Fibroblast of villous mesenchyme (primary cell): ENCODE measurements around the gene FARSA. TPM values are rescaled to one million over a fixed set of nuclear protein-coding genes. Genes with fewer than 3 reads are reported as not detected.
"Not testable (repeated sequence)": the region's sequence is repeated elsewhere in the genome, so short reads cannot be mapped to it uniquely, and the experiment has no call there.

Source experiments
- DNase-seq: peaks from one replicate; pipeline ENCODE4 v3.0.0-alpha.2; 2010; ENCODE audit warnings: low read depth
- H3K4me3 ChIP-seq: 2 replicates; pipeline ENCODE4 v1.5.1; 2011; ENCODE audit warnings: low read depth, mild to moderate bottlenecking, low read length
- CTCF ChIP-seq: IDR thresholded peaks from 2 replicates; pipeline ENCODE4 v1.5.1; 2012; ENCODE audit warnings: low read depth, mild to moderate bottlenecking, low read length; ENCODE audit not compliant: insufficient read depth
- total RNA-seq: library from RNA; depleted of rRNA; stranded (reverse); fragments of >200 nt; gene quantifications from 2 replicates; pipeline ENCODE4 v1.2.3, GENCODE V29; 2012

Gene FARSA
- total RNA-seq, 1 donor: 65.2 TPM

GRCh38 chr19:12932392-12933286 lies 872 bp downstream of the FARSA start:
- peak overlapping the region; percentile 98 for H3K4me3 ChIP-seq
- no peak for TF ChIP-seq CTCF
- no peak for DNase-seq

GRCh38 chr19:12930002-12930645 lies 3.4 kb downstream of the FARSA start:
- TF ChIP-seq CTCF: no peak
- H3K4me3 ChIP-seq: no peak overlapping the region
- no peak for DNase-seq

GRCh38 chr19:12924621-12925310 lies 8.7 kb downstream of the FARSA start:
- no peak overlapping the region for H3K4me3 ChIP-seq
- no peak for DNase-seq
- no peak for TF ChIP-seq CTCF

- no peak for DNase-seq
- no peak overlapping the region for H3K4me3 ChIP-seq
- no peak for TF ChIP-seq CTCF
Observed at GRCh38 chr19:12922959-12923358, 10.6 kb downstream of the FARSA start.

- TF ChIP-seq CTCF: no peak
- no peak for DNase-seq
- H3K4me3 ChIP-seq: no peak overlapping the region
Observed at GRCh38 chr19:12921047-12921446, 12.5 kb downstream of the FARSA start.

- TF ChIP-seq CTCF: no peak
- no peak overlapping the region for H3K4me3 ChIP-seq
- DNase-seq: no peak
Observed at GRCh38 chr19:12918253-12918652, 15.3 kb downstream of the FARSA start.

GRCh38 chr19:12915860-12916259 lies 17.7 kb downstream of the FARSA start:
- H3K4me3 ChIP-seq, DNase-seq: not testable (repeated sequence)
